BJ (cell line): ENCODE measurements around the gene CASP8. TPM values are rescaled to one million over a fixed set of nuclear protein-coding genes. Genes with fewer than 3 reads are reported as not detected.

Experiments
- CTCF ChIA-PET: fragments of 350-600 bp; formaldehyde crosslinking; extraction: SDS; loops from one replicate; lab custom pipeline; 2021; ENCODE audit warnings: antibody characterized with exemption, inconsistent platforms; lab: Yijun Ruan, JAX
- POLR2A ChIA-PET: fragments of 300-600 bp; sonication (Branson Sonifier 250); formaldehyde crosslinking; extraction: SDS; loops from one replicate; lab custom pipeline; 2021; ENCODE audit warnings: antibody characterized with exemption; lab: Charles Lee
- DNase-seq: peaks from one replicate; pipeline ENCODE4 v3.0.0-alpha.2; 2011; ENCODE audit warnings: low read depth
- H3K27me3 ChIP-seq: 2 replicates; pipeline ENCODE4 v1.6.0; 2011; ENCODE audit warnings: low read length; ENCODE audit not compliant: control insufficient read depth, insufficient read depth
- H3K36me3 ChIP-seq: 2 replicates; pipeline ENCODE4 v1.5.1; 2011; ENCODE audit warnings: low read length; ENCODE audit not compliant: control insufficient read depth, insufficient read depth
- H3K4me3 ChIP-seq: 2 replicates; pipeline ENCODE4 v1.5.1; 2011; ENCODE audit warnings: low read depth, mild to moderate bottlenecking, control low read depth, low read length
- CTCF ChIP-seq: IDR thresholded peaks from 2 replicates; pipeline ENCODE4 v1.5.1; 2011; ENCODE audit warnings: low read depth, mild to moderate bottlenecking, control low read depth, inconsistent platforms, low read length, moderate library complexity; ENCODE audit not compliant: insufficient read depth
- polyA plus RNA-seq: library from polyadenylated mRNA; depleted of rRNA; stranded (reverse); fragments of >200 nt; gene quantifications from 2 replicates; pipeline ENCODE4 v1.2.3, GENCODE V29; 2011

The CASP8 gene
- polyA plus RNA-seq, 1 experiment: 10.3 TPM

GRCh38 chr2:201244829-201245228 is 15.5 kb upstream of the CASP8 start:
- CTCF ChIA-PET: interaction anchor here (1.1 kb wide), 1 partner anchor 8 kb away, joined by 4 read pairs; no protein-coding TSS in a partner anchor
- Histone ChIP-seq H3K27me3 (no peaks in the 10 kb centered on the region), H3K4me3 (no peak overlapping the region), H3K36me3 (no peaks in the 10 kb centered on the region)
- DNase-seq: no peak
- POLR2A ChIA-PET: no interaction called here
- no peak for TF ChIP-seq CTCF

GRCh38 chr2:201246280-201246679 is 14.1 kb upstream of the CASP8 start:
- CTCF ChIA-PET: no interaction called here
- no peak for TF ChIP-seq CTCF
- POLR2A ChIA-PET: no interaction called here

GRCh38 chr2:201248288-201248844 is 12.0 kb upstream of the CASP8 start:
- no peak overlapping the region for H3K4me3 ChIP-seq
- H3K27me3 ChIP-seq: no peaks in the 10 kb centered on the region
- no peaks in the 10 kb centered on the region for H3K36me3 ChIP-seq
- TF ChIP-seq CTCF: no peak
- no peak for DNase-seq
- ChIA-PET CTCF (no interaction called here), POLR2A (no interaction called here)

More at GRCh38 chr2:201246280-201246679, 14.1 kb upstream of the CASP8 start:
- DNase-seq: no peak
- H3K4me3 ChIP-seq: no peak overlapping the region
- no peaks in the 10 kb centered on the region for H3K36me3 ChIP-seq
- no peaks in the 10 kb centered on the region for H3K27me3 ChIP-seq

GRCh38 chr2:201249889-201250288 is 10.4 kb upstream of the CASP8 start:
- no peaks in the 10 kb centered on the region for H3K27me3 ChIP-seq
- no peaks in the 10 kb centered on the region for H3K36me3 ChIP-seq
- DNase-seq: no peak
- no peak for TF ChIP-seq CTCF
- no peak overlapping the region for H3K4me3 ChIP-seq
- CTCF ChIA-PET: no interaction called here
- POLR2A ChIA-PET: no interaction called here

- no peak overlapping the region for H3K4me3 ChIP-seq
- no peaks in the 10 kb centered on the region for H3K36me3 ChIP-seq
- CTCF ChIA-PET: no interaction called here
- no peak for TF ChIP-seq CTCF
- no peaks in the 10 kb centered on the region for H3K27me3 ChIP-seq
- DNase-seq: no peak
- POLR2A ChIA-PET: no interaction called here
Measured at GRCh38 chr2:201250741-201251140, 9.6 kb upstream of the CASP8 start.
